Erythroblast (primary cell): ENCODE measurements around the gene PRM2.

Experiments used
- DNase-seq, 2 experiments: peaks; one replicate each; lab custom pipeline; 2025; lab: John Stamatoyannopoulos, UW
- GATA1 ChIP-seq: IDR thresholded peaks from 2 replicates; pipeline ENCODE4 v1.6.1; 2011; ENCODE audit warnings: low read depth, mild to moderate bottlenecking, control low read depth, low read length, moderate library complexity
- POLR2A ChIP-seq: IDR thresholded peaks from 2 replicates; pipeline ENCODE4 v1.6.1; 2011; ENCODE audit warnings: mild to moderate bottlenecking, low read length

Gene PRM2

GRCh38 chr16:11283820-11284248 lies 7.6 kb upstream of the PRM2 start:
- DNase-seq, result no peak

GRCh38 chr16:11280616-11281522 lies 4.6 kb upstream of the PRM2 start, which contains the start of gene PRM1:
PRM1 (minus strand) TSS chr16:11281330; CDS start chr16:11281238, 92 bp downstream.
- TF ChIP-seq GATA1, result no peak
- no peak for TF ChIP-seq POLR2A
- DNase-seq, result no peak

More at GRCh38 chr16:11283820-11284248, 7.6 kb upstream of the PRM2 start:
- no peak for TF ChIP-seq GATA1
- TF ChIP-seq POLR2A, result no peak

DNA sequence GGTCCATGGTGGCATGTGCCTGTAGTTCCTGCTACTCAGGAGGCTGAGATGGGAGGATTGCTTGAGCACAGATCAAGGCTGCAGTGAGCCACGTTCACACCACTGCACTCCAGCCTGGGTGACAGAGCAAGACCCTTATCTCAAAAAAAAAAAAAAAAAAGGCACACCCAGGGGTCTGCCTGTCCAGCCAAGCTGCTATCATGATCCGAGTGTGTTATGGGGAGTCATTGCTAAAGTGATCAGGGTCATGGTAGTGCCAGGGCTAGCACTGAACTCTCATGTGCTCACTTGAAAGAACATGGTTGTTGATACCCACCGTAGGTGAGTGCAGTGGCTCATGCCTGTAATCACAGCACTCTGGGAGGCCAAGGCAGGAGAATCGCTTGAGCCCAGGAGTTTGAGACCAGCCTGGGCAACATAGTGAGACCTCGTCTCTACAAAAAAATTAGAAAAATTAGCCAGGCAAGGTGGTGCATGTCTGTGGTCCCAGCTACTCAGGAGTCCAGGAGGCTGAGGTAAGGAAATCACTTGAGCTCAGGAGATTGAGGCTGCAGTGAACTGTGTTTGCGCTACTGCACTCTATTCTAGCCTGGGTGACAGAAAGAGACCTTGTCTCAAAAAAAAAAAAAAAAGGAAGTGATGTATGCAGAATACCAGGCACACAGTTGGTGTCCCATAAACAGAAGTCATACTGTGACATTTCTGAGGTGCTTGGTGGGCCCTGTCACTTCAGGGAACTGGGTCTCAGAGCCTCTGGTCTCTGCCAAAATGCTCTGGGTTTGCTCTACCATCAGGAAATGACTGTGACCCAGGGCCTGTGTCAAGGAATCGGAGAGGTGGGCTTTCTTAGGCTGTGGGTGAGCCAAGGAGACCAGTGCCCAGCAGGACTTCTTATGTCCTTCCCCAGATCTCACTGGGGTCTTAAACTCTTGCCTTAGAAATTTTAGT lies 2.7 kb upstream of the PRM2 start:
- DNase-seq, result no peak

DNA sequence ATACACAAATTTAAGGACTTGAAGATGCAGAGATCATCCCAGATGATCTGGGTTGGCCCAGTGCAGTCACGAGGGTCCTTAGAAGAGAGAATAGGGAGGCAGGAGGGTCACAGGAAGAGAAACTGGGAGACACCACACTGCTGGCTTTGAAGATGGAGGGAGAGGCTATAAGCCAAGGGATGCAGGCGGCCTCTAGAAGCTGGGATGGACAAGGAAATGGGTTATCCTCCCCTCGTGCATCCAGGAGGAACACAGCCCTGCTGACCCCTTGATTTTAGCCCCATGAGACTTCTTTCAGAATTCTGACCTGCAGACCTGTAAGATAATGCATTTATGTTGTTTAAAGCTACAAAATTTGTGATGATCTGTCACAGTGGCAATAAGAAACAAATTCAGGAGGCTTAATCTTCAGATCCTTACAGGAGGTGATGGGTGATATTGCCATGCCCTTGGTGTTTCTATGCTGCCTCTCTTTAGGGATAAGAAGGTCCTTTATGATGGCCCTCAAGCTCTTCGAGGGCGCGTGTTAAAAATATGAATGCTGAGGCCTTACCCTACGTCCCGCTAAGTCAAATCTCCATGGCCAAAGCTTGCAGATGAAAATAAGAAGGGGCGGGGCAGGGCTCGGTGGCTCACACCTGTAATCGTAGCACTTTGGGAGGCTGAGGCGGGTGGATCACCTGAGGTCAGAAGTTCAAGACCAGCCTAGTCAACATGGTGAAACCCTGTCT lies 1.5 kb upstream of the PRM2 start:
- DNase-seq, result no peak
- TF ChIP-seq GATA1 (no peak), POLR2A (no peak)

More for the DNA sequence above, 2.7 kb upstream of the PRM2 start:
- no peak for TF ChIP-seq POLR2A
- TF ChIP-seq GATA1, result no peak

DNA sequence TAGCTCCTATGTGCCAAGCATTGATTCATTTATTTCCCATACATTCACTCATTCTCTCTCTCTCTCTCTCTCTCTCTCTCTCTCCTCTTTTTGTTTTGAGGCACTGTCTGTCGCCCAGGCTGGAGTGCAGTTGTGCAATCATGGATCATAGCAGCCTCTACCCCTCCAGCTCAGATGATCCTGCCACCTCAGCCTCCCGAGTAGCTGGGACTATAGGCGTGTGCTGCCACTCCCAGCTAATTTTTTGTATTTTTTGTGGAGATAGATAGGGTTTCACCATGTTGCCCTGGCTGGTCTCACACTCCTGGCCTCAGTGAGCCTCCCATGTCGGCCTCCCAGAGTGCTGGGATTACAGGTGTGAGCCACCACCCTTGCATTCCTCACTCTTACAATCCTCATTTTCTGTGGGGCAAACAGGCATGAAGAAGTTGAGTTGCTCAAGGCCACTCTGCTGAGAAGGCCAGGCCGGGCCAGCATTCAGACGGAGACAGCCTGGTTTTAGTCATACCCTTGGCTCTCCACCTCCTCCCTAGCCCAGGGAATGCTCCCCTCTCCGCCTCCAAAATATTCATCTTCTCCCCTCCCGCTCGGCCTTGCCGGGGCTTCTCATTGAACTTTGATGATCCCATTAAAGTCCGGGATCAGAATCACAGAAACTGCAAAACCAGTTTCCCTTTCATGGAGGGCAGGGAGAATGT lies 765 bp upstream of the PRM2 start:
- DNase-seq, result no peak
- TF ChIP-seq POLR2A (no peak), GATA1 (no peak)

DNA sequence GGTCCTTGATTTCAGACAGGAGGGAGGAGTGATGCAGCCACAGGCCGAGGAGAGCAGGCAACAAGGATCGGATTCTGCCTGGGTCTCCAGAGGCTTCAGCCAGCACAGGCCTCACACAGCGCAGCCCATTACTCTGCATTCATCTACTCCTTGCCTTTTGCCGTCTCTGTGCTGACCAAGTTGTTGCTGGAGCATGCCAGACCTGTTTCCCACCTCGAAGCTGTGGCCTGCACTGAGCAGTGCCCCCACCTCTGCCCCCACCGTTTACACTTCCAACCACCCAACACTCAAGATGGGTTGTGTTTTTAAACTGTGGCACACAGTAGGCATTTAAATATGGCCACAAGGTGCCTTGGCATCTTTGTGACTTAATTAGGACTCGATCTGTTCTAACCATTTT lies 1.3 kb downstream of the PRM2 start:
- TF ChIP-seq GATA1 (no peak), POLR2A (no peak)
- no peak for DNase-seq

- TF ChIP-seq GATA1 (no peak), POLR2A (no peak)
- DNase-seq, result no peak
Measured at GRCh38 chr16:11273721-11274324, 2.5 kb downstream of the PRM2 start.

DNA sequence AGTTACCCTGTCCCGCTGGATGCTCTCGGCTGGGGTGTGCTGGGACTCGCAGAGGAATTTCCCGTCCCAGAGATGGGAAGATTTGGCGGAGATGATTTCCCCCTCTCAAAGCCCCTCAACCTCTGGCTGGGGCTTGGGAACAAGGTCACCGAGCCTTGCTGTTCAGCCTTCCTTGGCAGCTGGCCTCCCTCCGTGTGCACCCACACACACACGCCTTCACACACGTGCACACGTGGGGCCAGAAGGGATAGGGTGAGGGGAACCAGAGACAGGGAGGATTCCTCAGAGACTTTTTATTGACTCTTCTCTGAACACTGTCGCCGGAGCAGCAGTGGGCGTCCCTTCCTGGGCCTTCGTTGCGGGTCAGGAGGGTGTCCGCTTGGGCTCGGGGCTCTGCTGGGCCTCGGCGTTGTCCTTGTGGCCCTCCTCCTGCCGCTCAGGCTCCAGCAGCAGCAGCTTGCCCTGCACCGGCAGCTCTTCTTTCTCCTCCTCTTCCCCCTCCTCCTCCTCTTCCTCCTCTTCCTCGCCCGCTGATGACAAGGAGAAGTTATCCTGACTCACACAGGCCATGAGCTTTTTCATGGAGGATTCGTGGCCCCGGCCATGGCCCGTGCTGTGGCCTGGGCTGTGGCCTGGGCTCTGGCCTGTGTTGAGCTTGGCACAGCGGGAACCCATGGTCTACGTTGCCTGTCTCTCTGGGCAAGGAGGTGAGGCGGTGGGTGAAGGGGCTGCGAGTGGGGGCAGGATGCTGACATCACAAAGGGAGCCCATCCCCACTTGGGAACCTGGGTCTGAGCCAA lies 3.2 kb downstream of the PRM2 start, which contains the start of gene PRM3:
Gene PRM3 (minus strand): TSS at position 709 of the 800 bp plus-strand sequence. CDS start 34 bp downstream, at position 675.
- no peak for TF ChIP-seq GATA1
- no peak for TF ChIP-seq POLR2A
- DNase-seq, result no peak

GRCh38 chr16:11272484-11272883 lies 3.8 kb downstream of the PRM2 start:
- DNase-seq, result no peak
- no peak for TF ChIP-seq POLR2A
- no peak for TF ChIP-seq GATA1

- DNase-seq, result no peak
- TF ChIP-seq GATA1 (no peak), POLR2A (no peak)
Measured at GRCh38 chr16:11271610-11272009, 4.7 kb downstream of the PRM2 start.

- DNase-seq, result no peak
- TF ChIP-seq GATA1 (no peak), POLR2A (no peak)
Measured at GRCh38 chr16:11270602-11271162, 5.6 kb downstream of the PRM2 start.
